ENCODE measurements around the gene GARS1.
"Not testable (repeated sequence)": the region's sequence is repeated elsewhere in the genome, so short reads cannot be mapped to it uniquely, and the experiment has no call there.

GARS1 gene, protein sequence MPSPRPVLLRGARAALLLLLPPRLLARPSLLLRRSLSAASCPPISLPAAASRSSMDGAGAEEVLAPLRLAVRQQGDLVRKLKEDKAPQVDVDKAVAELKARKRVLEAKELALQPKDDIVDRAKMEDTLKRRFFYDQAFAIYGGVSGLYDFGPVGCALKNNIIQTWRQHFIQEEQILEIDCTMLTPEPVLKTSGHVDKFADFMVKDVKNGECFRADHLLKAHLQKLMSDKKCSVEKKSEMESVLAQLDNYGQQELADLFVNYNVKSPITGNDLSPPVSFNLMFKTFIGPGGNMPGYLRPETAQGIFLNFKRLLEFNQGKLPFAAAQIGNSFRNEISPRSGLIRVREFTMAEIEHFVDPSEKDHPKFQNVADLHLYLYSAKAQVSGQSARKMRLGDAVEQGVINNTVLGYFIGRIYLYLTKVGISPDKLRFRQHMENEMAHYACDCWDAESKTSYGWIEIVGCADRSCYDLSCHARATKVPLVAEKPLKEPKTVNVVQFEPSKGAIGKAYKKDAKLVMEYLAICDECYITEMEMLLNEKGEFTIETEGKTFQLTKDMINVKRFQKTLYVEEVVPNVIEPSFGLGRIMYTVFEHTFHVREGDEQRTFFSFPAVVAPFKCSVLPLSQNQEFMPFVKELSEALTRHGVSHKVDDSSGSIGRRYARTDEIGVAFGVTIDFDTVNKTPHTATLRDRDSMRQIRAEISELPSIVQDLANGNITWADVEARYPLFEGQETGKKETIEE

GRCh38 chr7:30594540-30595435 is at the start of gene GARS1:
Gene GARS1, plus strand, starts transcription at chr7:30594878. Its CDS starts 44 bp downstream, at chr7:30594922.
- peak; percentile 65 for DNase-seq

- DNase-seq, result no peak
Observed at GRCh38 chr7:30545791-30546555, 48.7 kb upstream of the GARS1 start.

GRCh38 chr7:30546596-30546995 is 48.1 kb upstream of the GARS1 start:
- DNase-seq, result no peak

- DNase-seq, result peak; percentile 70
Observed at GRCh38 chr7:30548845-30549244, 45.8 kb upstream of the GARS1 start.

GRCh38 chr7:30549931-30550493 is 44.7 kb upstream of the GARS1 start:
- DNase-seq, result no peak

DNA sequence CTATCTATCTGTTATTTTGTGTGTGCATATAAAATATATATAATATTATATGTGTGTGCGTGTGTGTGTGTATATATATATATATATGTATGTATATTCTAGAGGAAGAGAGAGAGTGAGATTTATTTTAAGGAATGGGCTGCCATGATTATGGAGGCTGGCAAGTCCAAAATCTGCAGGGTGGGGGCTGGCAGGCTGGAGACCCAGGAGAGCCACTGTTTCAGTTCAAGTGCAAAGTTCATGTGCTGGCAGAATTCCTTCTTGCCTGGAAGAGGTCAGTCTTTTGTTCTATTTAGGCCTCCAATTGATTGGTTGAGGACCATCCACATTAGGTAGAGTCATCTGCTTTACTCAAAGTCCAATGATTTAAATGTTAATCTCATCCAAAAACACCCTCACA is 42.3 kb upstream of the GARS1 start:
- no peak for DNase-seq

- DNase-seq, result no peak
Observed at GRCh38 chr7:30553141-30553540, 41.5 kb upstream of the GARS1 start.

DNA sequence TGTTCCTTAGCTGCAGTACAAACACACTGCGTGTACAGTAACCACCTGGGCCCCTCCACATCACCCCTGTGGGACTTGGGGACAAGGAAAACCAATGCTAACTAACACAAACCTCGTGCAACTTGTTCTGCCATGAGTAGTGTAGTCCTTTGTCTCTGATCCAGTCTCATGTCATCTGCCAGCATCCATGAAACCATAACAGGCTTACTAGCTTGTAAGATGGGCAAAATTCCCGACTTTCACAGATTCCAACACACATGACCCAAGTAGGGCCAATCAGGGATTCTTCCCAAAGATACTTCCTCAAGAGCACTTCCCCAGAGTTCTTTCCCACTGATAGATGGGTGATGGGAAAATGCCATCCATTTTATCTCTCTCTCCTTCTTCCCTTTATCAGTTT is 41.1 kb upstream of the GARS1 start:
- DNase-seq, result no peak

GRCh38 chr7:30555525-30555924 is 39.2 kb upstream of the GARS1 start:
- no peak for DNase-seq

DNA sequence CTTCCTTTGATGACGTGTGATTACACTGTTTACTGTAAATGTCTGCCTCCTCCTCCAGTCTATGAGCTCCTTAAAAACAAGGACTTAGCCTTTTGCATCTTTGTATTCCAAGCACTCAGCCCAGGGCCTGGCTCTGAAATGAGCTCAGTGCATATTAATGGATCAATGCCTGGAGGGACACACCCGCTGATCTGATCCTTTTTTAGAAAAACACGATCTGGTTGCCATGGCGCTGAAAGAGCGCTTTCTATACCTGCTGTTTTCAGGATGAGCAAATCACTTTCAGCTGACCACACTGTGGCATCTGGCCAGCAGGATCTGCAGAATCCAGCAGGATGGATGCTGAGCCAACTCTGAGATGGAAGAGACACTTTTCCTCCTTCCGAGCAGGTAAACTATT is 37.8 kb upstream of the GARS1 start:
- peak; percentile 41 for DNase-seq

DNA sequence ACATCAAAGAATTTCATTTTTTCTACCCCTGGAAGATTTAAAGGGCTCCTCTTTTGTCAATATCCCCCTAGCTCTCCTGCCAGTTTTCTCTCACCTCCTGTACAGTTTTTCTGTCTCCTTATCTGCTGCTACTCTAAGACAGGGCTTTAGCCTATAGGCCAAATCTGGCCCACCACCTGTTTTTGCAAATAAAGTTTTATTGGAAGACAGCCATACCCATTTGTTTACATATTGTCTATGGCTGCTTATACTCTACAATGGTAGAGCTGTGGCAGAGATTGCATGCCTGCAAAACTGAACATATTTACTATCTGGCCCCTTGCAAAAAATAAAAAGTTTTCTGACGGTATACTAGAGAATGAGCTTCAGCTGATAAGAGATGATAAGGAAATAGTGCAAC is 37.4 kb upstream of the GARS1 start:
- DNase-seq, result no peak

- DNase-seq, result no peak
Observed at GRCh38 chr7:30559611-30560010, 35.1 kb upstream of the GARS1 start.

GRCh38 chr7:30561389-30561788 is 33.3 kb upstream of the GARS1 start:
- DNase-seq, result no peak

DNA sequence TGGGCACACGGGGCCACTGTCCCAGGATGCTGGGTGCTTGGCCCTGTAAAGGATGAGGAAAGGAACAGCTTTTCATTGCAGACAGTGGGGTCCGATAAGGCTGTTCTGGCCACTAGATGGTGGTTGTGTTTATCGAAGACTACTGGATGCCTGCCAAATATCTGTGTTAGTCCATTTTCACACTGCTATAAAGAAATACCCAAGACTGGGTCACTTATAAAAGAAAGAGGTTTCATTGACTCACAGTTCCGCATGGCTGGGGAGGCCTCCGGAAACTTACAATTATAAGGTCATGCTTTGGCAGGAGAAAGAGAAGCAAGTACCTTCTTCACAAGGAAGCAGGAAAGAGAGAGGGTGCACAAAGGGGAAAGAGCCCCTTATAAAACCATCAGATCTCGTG is 32.2 kb upstream of the GARS1 start:
- no peak for DNase-seq

GRCh38 chr7:30562909-30563308 is 31.8 kb upstream of the GARS1 start:
- DNase-seq, result no peak

GRCh38 chr7:30563326-30563942 is 31.2 kb upstream of the GARS1 start:
- no peak for DNase-seq

- peak; percentile 39 for DNase-seq
Observed at GRCh38 chr7:30564243-30564892, 30.3 kb upstream of the GARS1 start.

- DNase-seq, result no peak
Observed at GRCh38 chr7:30566596-30566995, 28.1 kb upstream of the GARS1 start.

GRCh38 chr7:30567081-30567480 is 27.6 kb upstream of the GARS1 start:
- DNase-seq, result no peak

DNA sequence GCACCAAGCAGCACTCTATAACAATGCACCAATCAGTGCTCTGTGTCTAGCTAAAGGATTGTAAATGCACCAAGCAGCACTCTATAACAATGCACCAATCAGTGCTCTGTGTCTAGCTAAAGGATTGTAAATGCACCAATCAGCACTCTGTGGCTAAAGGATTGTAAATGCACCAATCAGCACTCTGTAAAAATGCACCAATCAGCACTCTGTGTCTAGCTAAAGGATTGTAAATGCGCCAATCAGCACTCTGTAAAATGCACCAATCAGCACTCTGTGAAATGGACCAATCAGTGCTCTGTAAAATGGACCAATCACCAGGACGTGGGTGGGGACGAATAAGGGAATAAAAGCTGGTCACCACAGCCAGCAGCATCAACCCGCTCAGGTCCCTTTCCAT is 24.4 kb upstream of the GARS1 start:
- not testable (repeated sequence) for DNase-seq

DNA sequence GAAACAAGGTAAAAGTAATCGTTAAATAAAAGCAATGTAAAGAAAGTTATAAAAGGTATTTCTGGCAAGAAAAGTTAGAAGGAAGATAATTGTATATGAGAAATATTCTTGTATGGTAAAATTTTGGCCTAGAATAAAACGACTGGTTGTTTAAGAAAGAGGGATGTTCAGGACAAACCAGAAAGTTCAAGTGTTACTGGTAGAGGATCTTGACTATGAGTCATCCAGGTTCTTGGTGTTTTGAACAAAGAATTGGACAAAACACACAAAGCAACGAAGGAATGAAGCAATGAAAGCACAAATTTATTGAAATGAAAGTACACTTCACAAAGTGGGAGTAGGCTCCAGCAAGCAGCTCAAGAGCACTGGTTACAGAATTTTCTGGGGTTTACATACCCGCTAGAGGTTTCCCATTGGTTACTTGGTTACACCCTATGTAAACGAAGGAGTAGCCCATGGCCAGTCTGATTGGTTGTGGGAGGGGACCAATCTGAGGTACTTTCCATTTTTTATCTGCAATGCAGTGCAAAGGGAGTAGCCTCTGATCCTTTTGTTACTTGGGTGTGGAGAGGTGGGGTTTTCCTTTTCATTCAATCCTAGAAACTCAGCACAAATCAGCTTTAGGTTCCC is 22.4 kb upstream of the GARS1 start:
- no peak for DNase-seq
